ENCODE measurements around the gene FNIP2.
"Not testable (repeated sequence)": the region's sequence is repeated elsewhere in the genome, so short reads cannot be mapped to it uniquely, and the experiment has no call there.

The FNIP2 gene

GRCh38 chr4:158869001-158869400 is 100.2 kb downstream of the FNIP2 start:
- no peak for DNase-seq (ENCODE audit: low read depth in 2 of 2, low spot score in 1 of 2)

- DNase-seq (ENCODE audit: low read depth in 2 of 2, low spot score in 1 of 2), result no peak
Observed at GRCh38 chr4:158869761-158870160, 100.9 kb downstream of the FNIP2 start.

GRCh38 chr4:158870282-158870625 is 101.4 kb downstream of the FNIP2 start:
- no peak for DNase-seq (ENCODE audit: low read depth in 2 of 2, low spot score in 1 of 2)

- DNase-seq (ENCODE audit: low read depth in 2 of 2, low spot score in 1 of 2), result no peak
Observed at GRCh38 chr4:158870626-158871334, 102.0 kb downstream of the FNIP2 start.

- no peak for DNase-seq (ENCODE audit: low read depth in 2 of 2, low spot score in 1 of 2)
Observed at GRCh38 chr4:158871335-158871724, 102.5 kb downstream of the FNIP2 start.

- DNase-seq (ENCODE audit: low read depth in 2 of 2, low spot score in 1 of 2), result no peak
Observed at GRCh38 chr4:158873795-158874401, 105.1 kb downstream of the FNIP2 start.

GRCh38 chr4:158875026-158875425 is 106.2 kb downstream of the FNIP2 start:
- no peak for DNase-seq (ENCODE audit: low read depth in 2 of 2, low spot score in 1 of 2)

GRCh38 chr4:158875455-158875854 is 106.6 kb downstream of the FNIP2 start:
- DNase-seq (ENCODE audit: low read depth in 2 of 2, low spot score in 1 of 2), result no peak

GRCh38 chr4:158877069-158877468 is 108.2 kb downstream of the FNIP2 start:
- DNase-seq (ENCODE audit: low read depth in 2 of 2, low spot score in 1 of 2), result no peak

GRCh38 chr4:158882142-158882541 is 113.3 kb downstream of the FNIP2 start:
- DNase-seq (ENCODE audit: low read depth in 2 of 2, low spot score in 1 of 2), result not testable (repeated sequence)

GRCh38 chr4:158884280-158884679 is 115.5 kb downstream of the FNIP2 start:
- no peak for DNase-seq (ENCODE audit: low read depth in 2 of 2, low spot score in 1 of 2)

- DNase-seq (ENCODE audit: low read depth in 2 of 2, low spot score in 1 of 2), result no peak
Observed at GRCh38 chr4:158885564-158885963, 116.7 kb downstream of the FNIP2 start.

- DNase-seq (ENCODE audit: low read depth in 2 of 2, low spot score in 1 of 2), result no peak
Observed at GRCh38 chr4:158890294-158890693, 121.5 kb downstream of the FNIP2 start.

- DNase-seq (ENCODE audit: low read depth in 2 of 2, low spot score in 1 of 2), result no peak
Observed at GRCh38 chr4:158891256-158891655, 122.4 kb downstream of the FNIP2 start.

GRCh38 chr4:158894826-158895225 is 126.0 kb downstream of the FNIP2 start:
- no peak for DNase-seq (ENCODE audit: low read depth in 2 of 2, low spot score in 1 of 2)

- no peak for DNase-seq (ENCODE audit: low read depth in 2 of 2, low spot score in 1 of 2)
Observed at GRCh38 chr4:158895797-158896576, 127.2 kb downstream of the FNIP2 start.

- not testable (repeated sequence) for DNase-seq (ENCODE audit: low read depth in 2 of 2, low spot score in 1 of 2)
Observed at GRCh38 chr4:158896577-158897238, 127.9 kb downstream of the FNIP2 start.

- not testable (repeated sequence) for DNase-seq (ENCODE audit: low read depth in 2 of 2, low spot score in 1 of 2)
Observed at GRCh38 chr4:158900408-158900807, 131.6 kb downstream of the FNIP2 start.

- DNase-seq (ENCODE audit: low read depth in 2 of 2, low spot score in 1 of 2), result not testable (repeated sequence)
Observed at GRCh38 chr4:158902280-158903078, 133.7 kb downstream of the FNIP2 start.

GRCh38 chr4:158903079-158903456 is 134.2 kb downstream of the FNIP2 start:
- no peak for DNase-seq (ENCODE audit: low read depth in 2 of 2, low spot score in 1 of 2)

GRCh38 chr4:158903472-158904043 is 134.7 kb downstream of the FNIP2 start:
- no peak for DNase-seq (ENCODE audit: low read depth in 2 of 2, low spot score in 1 of 2)

Measured in stimulated activated CD8-positive, alpha-beta memory T cell treated with anti-CD3 and anti-CD28 coated beads, Interleukin-4, amount 100 ng/mL, for 1 hour (primary cell).